HUES48 (cell line): ENCODE data around the gene HPS5.

Experiments used
- H3K27ac ChIP-seq: one replicate; pipeline ENCODE4 v1.7.0; 2013; ENCODE audit warnings: low read depth, low read length, inconsistent platforms
- H3K27me3 ChIP-seq: 2 replicates; pipeline ENCODE4 v1.6.1; 2013; ENCODE audit warnings: mild to moderate bottlenecking, low read length; ENCODE audit not compliant: control insufficient read depth, insufficient read depth
- H3K36me3 ChIP-seq: 2 replicates; pipeline ENCODE4 v1.6.1; 2013; ENCODE audit warnings: low read length; ENCODE audit not compliant: control insufficient read depth, insufficient read depth
- H3K4me1 ChIP-seq: 2 replicates; pipeline ENCODE4 v1.6.1; 2013; ENCODE audit warnings: mild to moderate bottlenecking, low read length; ENCODE audit not compliant: control insufficient read depth, insufficient read depth
- H3K4me3 ChIP-seq: 2 replicates; pipeline ENCODE4 v1.5.1; 2013; ENCODE audit warnings: mild to moderate bottlenecking, low read depth, low read length
- H3K9ac ChIP-seq: 2 replicates; pipeline ENCODE4 v1.6.1; 2013; ENCODE audit warnings: mild to moderate bottlenecking, low read depth, low read length, moderate library complexity
- H3K9me3 ChIP-seq: 2 replicates; pipeline ENCODE4 v1.6.1; 2013; ENCODE audit warnings: low read length; ENCODE audit not compliant: control insufficient read depth, insufficient read depth

The HPS5 gene

GRCh38 chr11:18307461-18308139, 14.3 kb downstream of the HPS5 start:
- H3K4me1 ChIP-seq: no peaks in the 10 kb centered on the region
- H3K27me3 ChIP-seq: no peaks in the 10 kb centered on the region
- no peak overlapping the region for H3K4me3 ChIP-seq
- H3K27ac ChIP-seq: no peak overlapping the region
- H3K9ac ChIP-seq: no peak overlapping the region
- no peaks in the 10 kb centered on the region for H3K9me3 ChIP-seq
- peaks cover 95% of the 10 kb centered on the region for H3K36me3 ChIP-seq

- Histone ChIP-seq H3K9me3 (no peaks in the 10 kb centered on the region), H3K36me3 (peaks cover 98% of the 10 kb centered on the region), H3K27me3 (no peaks in the 10 kb centered on the region), H3K27ac (no peak overlapping the region), H3K9ac (no peak overlapping the region), H3K4me3 (no peak overlapping the region), H3K4me1 (no peaks in the 10 kb centered on the region)
Observed at GRCh38 chr11:18304745-18305144, 17.2 kb downstream of the HPS5 start.

DNA sequence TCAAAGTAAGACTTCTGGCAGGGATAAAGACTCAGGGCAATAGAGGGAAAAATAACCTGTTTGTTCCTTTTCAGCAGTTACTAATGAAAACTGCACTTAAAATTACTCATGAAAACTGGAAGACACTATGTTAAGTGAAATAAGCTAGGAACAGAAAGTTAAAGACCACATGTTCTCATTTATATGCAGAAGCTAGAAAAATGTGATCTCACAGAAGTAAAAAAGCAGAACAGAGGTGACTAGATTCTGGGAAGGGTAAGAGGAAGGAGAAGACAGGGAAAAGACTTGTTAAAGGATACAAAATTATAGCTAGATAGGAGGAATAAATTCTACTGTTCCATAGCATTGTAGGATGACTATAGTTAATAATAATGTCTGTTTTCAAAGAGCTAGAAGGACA, 22.2 kb downstream of the HPS5 start:
- Histone ChIP-seq H3K27me3 (no peaks in the 10 kb centered on the region), H3K36me3 (peaks cover 95% of the 10 kb centered on the region), H3K9me3 (no peaks in the 10 kb centered on the region), H3K27ac (no peak overlapping the region), H3K9ac (no peak overlapping the region), H3K4me3 (no peak overlapping the region), H3K4me1 (no peaks in the 10 kb centered on the region)

- no peaks in the 10 kb centered on the region for H3K27me3 ChIP-seq
- no peaks in the 10 kb centered on the region for H3K9me3 ChIP-seq
- H3K27ac ChIP-seq: no peak overlapping the region
- no peak overlapping the region for H3K4me3 ChIP-seq
- H3K4me1 ChIP-seq: no peaks in the 10 kb centered on the region
- no peak overlapping the region for H3K9ac ChIP-seq
- peaks cover 93% of the 10 kb centered on the region for H3K36me3 ChIP-seq
Observed at GRCh38 chr11:18295316-18295715, 26.6 kb downstream of the HPS5 start.

DNA sequence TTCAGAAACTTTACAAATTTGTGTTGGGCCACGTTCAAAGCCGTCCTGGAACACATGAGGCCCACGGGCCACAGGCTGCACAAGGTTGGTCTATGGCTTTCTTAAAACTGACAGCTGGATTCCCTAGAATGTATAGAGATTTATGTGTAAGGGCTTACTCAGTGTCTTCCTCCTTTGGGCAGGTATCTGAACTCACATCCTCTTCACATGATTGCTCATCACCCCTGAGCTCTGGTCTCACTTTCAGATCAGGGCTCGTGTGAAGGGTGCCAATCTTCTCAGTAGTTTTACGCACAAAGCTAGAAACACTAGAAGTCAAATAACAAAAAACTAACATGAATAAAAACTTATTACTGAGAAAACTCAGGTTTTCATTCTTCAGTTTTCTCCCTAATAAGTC, 27.1 kb downstream of the HPS5 start:
- H3K9ac ChIP-seq: no peak overlapping the region
- H3K9me3 ChIP-seq: no peaks in the 10 kb centered on the region
- H3K27me3 ChIP-seq: no peaks in the 10 kb centered on the region
- H3K4me3 ChIP-seq: no peak overlapping the region
- peaks cover 93% of the 10 kb centered on the region for H3K36me3 ChIP-seq
- no peaks in the 10 kb centered on the region for H3K4me1 ChIP-seq
- no peak overlapping the region for H3K27ac ChIP-seq

GRCh38 chr11:18288911-18289310, 33.0 kb downstream of the HPS5 start:
- peaks cover 93% of the 10 kb centered on the region for H3K36me3 ChIP-seq
- H3K9ac ChIP-seq: no peak overlapping the region
- no peak overlapping the region for H3K27ac ChIP-seq
- H3K4me1 ChIP-seq: no peaks in the 10 kb centered on the region
- H3K27me3 ChIP-seq: no peaks in the 10 kb centered on the region
- no peaks in the 10 kb centered on the region for H3K9me3 ChIP-seq
- H3K4me3 ChIP-seq: no peak overlapping the region

GRCh38 chr11:18285841-18286240, 36.1 kb downstream of the HPS5 start:
- H3K4me1 ChIP-seq: no peaks in the 10 kb centered on the region
- no peaks in the 10 kb centered on the region for H3K27me3 ChIP-seq
- no peak overlapping the region for H3K27ac ChIP-seq
- H3K4me3 ChIP-seq: no peak overlapping the region
- peaks cover 95% of the 10 kb centered on the region for H3K36me3 ChIP-seq
- H3K9me3 ChIP-seq: no peaks in the 10 kb centered on the region
- H3K9ac ChIP-seq: no peak overlapping the region

GRCh38 chr11:18282626-18283025, 39.3 kb downstream of the HPS5 start:
- peaks cover 91% of the 10 kb centered on the region for H3K36me3 ChIP-seq

DNA sequence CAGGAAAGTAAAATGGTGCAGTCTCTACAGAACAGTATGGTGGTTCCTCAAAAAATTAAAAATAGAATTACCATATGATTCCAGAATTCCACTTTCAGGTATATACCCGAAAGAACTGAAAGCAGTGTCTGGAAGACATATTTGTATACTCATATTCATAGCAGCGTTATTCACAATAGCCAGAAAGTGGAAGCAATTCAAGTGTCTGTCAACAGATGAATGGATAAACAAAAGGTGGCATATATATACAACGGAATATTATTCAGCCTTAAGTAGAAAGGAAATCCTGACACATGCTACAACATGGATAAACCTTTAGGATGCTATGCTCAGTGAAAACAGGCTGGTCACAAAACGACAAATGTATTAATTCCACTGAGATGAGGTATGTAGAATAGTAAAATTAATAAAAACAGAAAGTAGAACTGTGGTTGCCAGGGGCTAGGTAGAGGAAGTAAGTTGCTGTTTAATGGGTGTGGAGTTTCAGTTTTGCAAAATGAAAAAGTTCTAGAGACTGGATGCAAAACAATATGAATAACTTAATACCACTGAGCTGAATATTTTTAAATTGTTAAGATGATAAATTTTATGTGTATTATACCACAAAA, 41.4 kb downstream of the HPS5 start:
- peaks cover 70% of the 10 kb centered on the region for H3K36me3 ChIP-seq

More at GRCh38 chr11:18282626-18283025, 39.3 kb downstream of the HPS5 start:
- Histone ChIP-seq H3K4me1 (no peaks in the 10 kb centered on the region), H3K27ac (no peak overlapping the region), H3K9me3 (no peaks in the 10 kb centered on the region), H3K27me3 (no peaks in the 10 kb centered on the region), H3K4me3 (no peak overlapping the region), H3K9ac (no peak overlapping the region)

GRCh38 chr11:18277565-18278271, 44.2 kb downstream of the HPS5 start:
- Histone ChIP-seq H3K4me1 (no peaks in the 10 kb centered on the region), H3K27ac (no peak overlapping the region), H3K27me3 (no peaks in the 10 kb centered on the region), H3K36me3 (peaks cover 43% of the 10 kb centered on the region), H3K4me3 (no peak overlapping the region), H3K9ac (no peak overlapping the region), H3K9me3 (no peaks in the 10 kb centered on the region)

More for the DNA sequence above, 41.4 kb downstream of the HPS5 start:
- H3K4me1 ChIP-seq: no peaks in the 10 kb centered on the region
- no peak overlapping the region for H3K27ac ChIP-seq
- no peaks in the 10 kb centered on the region for H3K27me3 ChIP-seq
- no peak overlapping the region for H3K4me3 ChIP-seq
- H3K9ac ChIP-seq: no peak overlapping the region
- H3K9me3 ChIP-seq: no peaks in the 10 kb centered on the region

DNA sequence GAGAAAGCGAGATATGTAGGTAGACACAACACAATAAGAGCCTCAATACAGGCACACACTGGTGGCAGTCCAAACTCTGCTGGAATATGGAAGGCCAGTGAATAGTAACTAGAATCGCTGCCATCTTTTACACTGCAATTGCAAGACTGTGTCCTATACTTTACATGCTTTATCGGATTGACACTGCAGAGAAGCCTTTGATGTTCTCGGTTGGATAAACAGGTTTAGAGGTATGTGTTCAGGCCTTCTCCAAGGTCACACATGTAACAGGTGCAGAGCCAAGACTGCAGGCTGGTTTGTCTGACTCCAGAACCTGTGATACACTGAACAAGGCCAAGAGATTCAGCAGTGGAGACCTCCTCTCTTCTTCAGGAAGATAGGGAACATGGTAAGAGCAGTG, 50.7 kb downstream of the HPS5 start:
- Histone ChIP-seq H3K4me3 (no peak overlapping the region), H3K36me3 (no peaks in the 10 kb centered on the region), H3K9me3 (no peaks in the 10 kb centered on the region), H3K27ac (no peak overlapping the region), H3K27me3 (no peaks in the 10 kb centered on the region), H3K4me1 (no peaks in the 10 kb centered on the region), H3K9ac (no peak overlapping the region)
